B cell (primary cell): ENCODE results near the gene CACNA2D3. TPM values are rescaled to one million over a fixed set of nuclear protein-coding genes. Genes with fewer than 3 reads are reported as not detected.

Source experiments
- ATAC-seq: fragments of 200-7000 bp; cut with Tn5 transposase; one replicate; pipeline ENCODE4 v1.10.0; 2021; ENCODE audit warnings: low read depth, mild to moderate bottlenecking, moderate number of reproducible peaks, moderate library complexity
- CTCF ChIA-PET: fragments of 350-600 bp; sonication (Branson Sonifier 250); formaldehyde crosslinking; loops from one replicate; lab custom pipeline; 2021; ENCODE audit warnings: antibody characterized with exemption, inconsistent platforms; lab: Charles Lee
- POLR2A ChIA-PET: fragments of 350-600 bp; sonication (Branson Sonifier 250); formaldehyde crosslinking; loops from one replicate; lab custom pipeline; 2021; ENCODE audit warnings: antibody characterized with exemption; lab: Charles Lee
- DNase-seq: peaks from one replicate; pipeline ENCODE4 v3.0.0; 2013
- H2AFZ ChIP-seq: 2 replicates; pipeline ENCODE4 v1.6.1; 2012; ENCODE audit warnings: mild to moderate bottlenecking, low read depth, low read length; ENCODE audit not compliant: insufficient read depth, poor library complexity, severe bottlenecking
- H3K27ac ChIP-seq, 2 donors: 1 replicate in 1 of 2; 2 replicates in 1 of 2; pipeline ENCODE4 v1.5.1; 2012 to 2013; ENCODE audit warnings: low read length in 2 of 2, mild to moderate bottlenecking in 2 of 2, moderate library complexity in 1 of 2
- H3K27me3 ChIP-seq, 4 experiments: fragments of 200-600 bp in 1 of 4; sonication (generic) in 1 of 4; replicated peaks in 1 of 4; 1 replicate in 2 of 4; 2 replicates in 2 of 4; pipeline versions ENCODE4 v1.6.1 to v1.7.0; 2013 to 2016; ENCODE audit warnings: low read length in 3 of 4, mild to moderate bottlenecking in 2 of 4, mixed read lengths in 1 of 4, moderate library complexity in 1 of 4; ENCODE audit not compliant: insufficient read depth in 4 of 4, control insufficient read depth in 3 of 4; ENCODE audit errors: control extremely low read depth in 1 of 4
- H3K36me3 ChIP-seq, 2 experiments: replicated peaks in 1 of 2; 1 replicate in 1 of 2; 2 replicates in 1 of 2; pipeline versions ENCODE4 v1.6.1 to v1.7.1; 2013; ENCODE audit warnings: low read length in 1 of 2; ENCODE audit not compliant: insufficient read depth in 2 of 2, control insufficient read depth in 1 of 2; ENCODE audit errors: control extremely low read depth in 1 of 2, extremely low read depth in 1 of 2
- H3K4me1 ChIP-seq, 2 donors: fragments of 200-600 bp in 1 of 2; sonication (generic) in 1 of 2; 1 replicate in 1 of 2; 2 replicates in 1 of 2; pipeline versions ENCODE4 v1.5.1 to v1.6.1; 2013 to 2017; ENCODE audit warnings: low read length in 2 of 2; ENCODE audit not compliant: control insufficient read depth in 2 of 2, insufficient read depth in 2 of 2
- H3K4me2 ChIP-seq: replicated peaks from 2 replicates; pipeline ENCODE3; 2012; ENCODE audit warnings: mild to moderate bottlenecking, low read depth, low read length; ENCODE audit not compliant: poor library complexity, severe bottlenecking
- H3K4me3 ChIP-seq, 5 experiments: fragments of 200-600 bp in 1 of 5; sonication (generic) in 1 of 5; 1 replicate in 3 of 5; 2 replicates in 2 of 5; pipeline versions ENCODE4 v1.5.1 to v1.7.0; 2011 to 2016; ENCODE audit warnings: low read length in 4 of 5, mild to moderate bottlenecking in 4 of 5, low read depth in 2 of 5, control low read depth in 1 of 5, moderate library complexity in 1 of 5; ENCODE audit not compliant: insufficient read depth in 1 of 5; ENCODE audit errors: control extremely low read depth in 1 of 5, extremely low read depth in 1 of 5
- H3K79me2 ChIP-seq: fragments of 200-600 bp; sonication (generic); one replicate; pipeline ENCODE4 v1.6.0; 2016; ENCODE audit warnings: low read length; ENCODE audit not compliant: control insufficient read depth, insufficient read depth
- H3K9ac ChIP-seq: fragments of 200-600 bp; sonication (generic); 2 replicates; pipeline ENCODE4 v1.6.1; 2017; ENCODE audit warnings: mild to moderate bottlenecking, low read length, moderate library complexity
- H3K9me3 ChIP-seq, 3 donors: one replicate each; pipeline versions ENCODE4 v1.6.1 to v1.7.1; 2013; ENCODE audit warnings: low read length in 2 of 3; ENCODE audit not compliant: control insufficient read depth in 2 of 3, insufficient read depth in 1 of 3; ENCODE audit errors: control extremely low read depth in 1 of 3
- H4K20me1 ChIP-seq: 2 replicates; pipeline ENCODE4 v1.6.0; 2012; ENCODE audit warnings: mild to moderate bottlenecking, low read length; ENCODE audit not compliant: insufficient read depth, control insufficient read depth, poor library complexity, severe bottlenecking
- H3K27ac Mint-ChIP-seq: one replicate; pipeline ENCODE4 v1.8.0; 2021; ENCODE audit warnings: mixed read lengths
- H3K27me3 Mint-ChIP-seq: one replicate; pipeline ENCODE4 v1.8.0; 2021; ENCODE audit warnings: mixed read lengths
- H3K4me1 Mint-ChIP-seq: one replicate; pipeline ENCODE4 v1.8.0; 2021; ENCODE audit warnings: mixed read lengths
- H3K4me3 Mint-ChIP-seq: one replicate; pipeline ENCODE4 v1.8.0; 2021; ENCODE audit warnings: mixed read lengths
- H3K9me3 Mint-ChIP-seq: one replicate; pipeline ENCODE4 v1.8.0; 2022; ENCODE audit warnings: mixed read lengths; ENCODE audit not compliant: insufficient read depth
- EZH2 ChIP-seq: IDR thresholded peaks from 2 replicates; pipeline ENCODE4 v1.6.1; 2012; ENCODE audit warnings: borderline replicate concordance, low read depth, mild to moderate bottlenecking, moderate library complexity, low read length; ENCODE audit not compliant: insufficient read depth, poor library complexity, severe bottlenecking
- WGBS: methylation state at CpG from one replicate; pipeline ENCODE4 v1.1.5; 2013; ENCODE audit warnings: missing lambda C conversion rate; ENCODE audit not compliant: insufficient coverage; 5-methylcytosine and 5-hydroxymethylcytosine counted together
- intact Hi-C: fragments of 100-400 bp; cut with micrococcal nuclease; formaldehyde crosslinking; loops from one replicate; pipeline ENCODE4 v1.10.0; 2022
- polyA plus RNA-seq: library from polyadenylated mRNA; depleted of rRNA; stranded (reverse); fragments of >200 nt; gene quantifications from 2 replicates; pipeline ENCODE4 v1.2.3, GENCODE V29; 2012
- total RNA-seq, 2 donors: library from RNA; stranded (reverse); fragments of 120-200 nt in 1 of 2; gene quantifications; 1 replicate in 1 of 2; 2 replicates in 1 of 2; pipeline versions ENCODE4 v1.2.3 to v1.2.4, GENCODE V29; 2013 to 2022
- TF ChIP-seq, protein P1 (sequence below): fragments of 200-600 bp; IDR thresholded peaks from one replicate; pipeline ENCODE4 v1.8.0; 2022; ENCODE audit warnings: antibody characterized with exemption, mild to moderate bottlenecking

The CACNA2D3 gene
- total and polyA plus RNA-seq, 2 donors (not counting 1 experiment from before 2014, with no cell fraction given): not detected

DNA sequence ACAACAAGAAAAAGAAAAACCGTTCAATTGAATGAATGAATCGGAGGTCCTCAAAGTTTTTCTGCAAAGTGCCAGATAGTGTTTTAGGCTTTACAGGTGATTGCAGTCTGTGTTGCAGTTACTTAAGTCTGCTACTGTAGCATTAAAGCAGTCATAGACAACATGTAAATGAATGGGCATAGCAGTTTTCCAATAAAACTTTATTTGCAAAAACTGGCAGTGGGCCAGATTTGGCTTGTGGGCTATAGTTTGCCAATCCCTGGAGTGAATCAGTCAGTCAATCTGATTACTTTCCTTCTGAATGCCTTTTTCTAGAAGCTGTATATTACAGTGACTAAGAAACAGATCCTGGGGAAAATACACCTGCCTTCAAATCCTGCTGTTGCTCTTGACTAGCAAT, 562.9 kb downstream of the CACNA2D3 start:
- no peaks in the 10 kb centered on the region for H3K4me1 Mint-ChIP-seq
- no peaks in the 10 kb centered on the region for H3K9me3 Mint-ChIP-seq
- Histone ChIP-seq H3K4me3 (no peak overlapping the region), H3K4me1 (no peaks in the 10 kb centered on the region), H3K9ac (no peak overlapping the region), H3K36me3 (no peaks in the 10 kb centered on the region), H2AFZ (no peak overlapping the region), H4K20me1 (no peaks in the 10 kb centered on the region), H3K79me2 (no peaks in the 10 kb centered on the region), H3K27ac (no peak overlapping the region), H3K9me3 (no peaks in the 10 kb centered on the region), H3K27me3 (no peaks in the 10 kb centered on the region), H3K4me2 (no peak overlapping the region)
- CTCF ChIA-PET: no interaction called here
- DNase-seq (no peak), ATAC-seq (no peak)
- H3K27ac Mint-ChIP-seq: no peak overlapping the region
- 100% methylated on average over 2 of the region's 2 CpGs for WGBS
- no peak overlapping the region for H3K4me3 Mint-ChIP-seq
- TF ChIP-seq, protein P1, sequence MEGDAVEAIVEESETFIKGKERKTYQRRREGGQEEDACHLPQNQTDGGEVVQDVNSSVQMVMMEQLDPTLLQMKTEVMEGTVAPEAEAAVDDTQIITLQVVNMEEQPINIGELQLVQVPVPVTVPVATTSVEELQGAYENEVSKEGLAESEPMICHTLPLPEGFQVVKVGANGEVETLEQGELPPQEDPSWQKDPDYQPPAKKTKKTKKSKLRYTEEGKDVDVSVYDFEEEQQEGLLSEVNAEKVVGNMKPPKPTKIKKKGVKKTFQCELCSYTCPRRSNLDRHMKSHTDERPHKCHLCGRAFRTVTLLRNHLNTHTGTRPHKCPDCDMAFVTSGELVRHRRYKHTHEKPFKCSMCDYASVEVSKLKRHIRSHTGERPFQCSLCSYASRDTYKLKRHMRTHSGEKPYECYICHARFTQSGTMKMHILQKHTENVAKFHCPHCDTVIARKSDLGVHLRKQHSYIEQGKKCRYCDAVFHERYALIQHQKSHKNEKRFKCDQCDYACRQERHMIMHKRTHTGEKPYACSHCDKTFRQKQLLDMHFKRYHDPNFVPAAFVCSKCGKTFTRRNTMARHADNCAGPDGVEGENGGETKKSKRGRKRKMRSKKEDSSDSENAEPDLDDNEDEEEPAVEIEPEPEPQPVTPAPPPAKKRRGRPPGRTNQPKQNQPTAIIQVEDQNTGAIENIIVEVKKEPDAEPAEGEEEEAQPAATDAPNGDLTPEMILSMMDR: no peak
- TF ChIP-seq EZH2: no peak
- intact Hi-C loops: no loop called here
- POLR2A ChIA-PET: no interaction called here
- H3K27me3 Mint-ChIP-seq: no peaks in the 10 kb centered on the region

DNA sequence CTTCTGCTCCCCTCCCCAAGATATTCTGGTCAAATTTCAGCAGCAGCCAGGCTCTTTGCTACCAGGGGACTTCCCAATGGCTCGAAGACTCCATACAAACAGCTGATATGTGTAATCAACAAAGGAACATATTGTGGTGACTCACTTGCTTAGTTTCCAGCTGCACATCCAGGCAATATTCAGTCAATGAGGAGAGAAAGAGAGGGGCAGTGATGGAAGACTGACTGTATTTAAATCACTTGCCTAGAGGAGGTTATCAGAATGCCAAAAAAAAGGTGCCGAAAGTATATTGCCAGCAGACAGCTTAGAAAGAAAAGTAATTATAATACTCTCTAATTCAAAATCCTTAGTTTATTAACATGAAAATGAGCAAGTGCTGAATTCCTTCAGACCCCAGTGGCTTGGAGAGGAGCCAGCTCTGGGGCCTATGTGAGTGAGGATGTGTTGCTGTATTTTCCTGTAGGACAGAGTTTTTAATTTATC, 569.0 kb downstream of the CACNA2D3 start:
- Mint-ChIP-seq H3K27ac (no peak overlapping the region), H3K9me3 (no peaks in the 10 kb centered on the region), H3K27me3 (no peaks in the 10 kb centered on the region), H3K4me3 (no peak overlapping the region), H3K4me1 (no peaks in the 10 kb centered on the region)
- ATAC-seq (no peak), DNase-seq (no peak)
- H3K4me3 ChIP-seq: no peak overlapping the region
- H3K79me2 ChIP-seq: no peaks in the 10 kb centered on the region
- intact Hi-C loops: no loop called here
- no peak for TF ChIP-seq EZH2
- TF ChIP-seq, protein P1: no peak
- POLR2A ChIA-PET: no interaction called here
- no CpG with 5 or more reads among the region's 2 CpGs for WGBS
- H3K27ac ChIP-seq: no peak overlapping the region
- H3K27me3 ChIP-seq: no peaks in the 10 kb centered on the region
- H3K36me3 ChIP-seq: no peaks in the 10 kb centered on the region
- no peak overlapping the region for H3K9ac ChIP-seq
- H3K9me3 ChIP-seq: no peaks in the 10 kb centered on the region
- no peak overlapping the region for H2AFZ ChIP-seq
- no peaks in the 10 kb centered on the region for H4K20me1 ChIP-seq
- H3K4me2 ChIP-seq: no peak overlapping the region
- CTCF ChIA-PET: no interaction called here
- no peaks in the 10 kb centered on the region for H3K4me1 ChIP-seq
